RKO (cell line): Measurements from ENCODE around the gene HIGD1C.
"Not testable (repeated sequence)": the region's sequence is repeated elsewhere in the genome, so short reads cannot be mapped to it uniquely, and the experiment has no call there.

ENCODE experiments used
- DNase-seq: peaks from one replicate; pipeline ENCODE4 v3.0.0-alpha.2; 2016; ENCODE audit warnings: low spot score

HIGD1C gene

DNA sequence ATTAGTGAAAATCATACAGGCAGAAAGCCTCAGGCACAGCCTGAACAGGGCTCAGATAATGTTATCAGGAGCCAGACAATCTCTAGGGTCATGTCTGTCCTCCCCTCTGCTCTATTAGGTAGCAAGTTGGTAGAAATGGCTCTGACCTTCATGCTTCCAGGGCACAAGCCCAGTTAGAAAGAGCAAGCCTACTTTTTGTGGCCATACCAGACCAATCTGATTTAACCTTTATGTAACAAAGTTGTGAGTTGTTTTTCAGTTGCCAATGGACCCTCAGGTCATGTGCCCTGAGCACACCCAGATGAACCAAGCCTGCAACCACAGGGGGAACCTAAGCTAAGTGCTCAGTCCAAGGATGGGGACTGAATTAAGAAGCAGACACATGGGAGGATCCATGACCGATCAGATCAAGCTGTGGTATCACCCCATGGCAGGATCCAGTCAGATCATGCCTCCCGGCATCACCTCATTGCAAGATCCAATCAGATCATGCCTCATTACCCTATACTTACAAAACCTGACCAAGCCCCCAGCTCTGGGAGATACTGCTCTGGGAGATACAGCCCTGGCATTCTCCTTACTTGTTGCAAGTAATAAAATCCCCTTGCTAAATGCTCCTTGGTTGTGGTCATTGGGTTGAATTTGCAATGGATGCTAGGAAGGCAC, 18.8 kb upstream of the HIGD1C start:
- no peak for DNase-seq

DNA sequence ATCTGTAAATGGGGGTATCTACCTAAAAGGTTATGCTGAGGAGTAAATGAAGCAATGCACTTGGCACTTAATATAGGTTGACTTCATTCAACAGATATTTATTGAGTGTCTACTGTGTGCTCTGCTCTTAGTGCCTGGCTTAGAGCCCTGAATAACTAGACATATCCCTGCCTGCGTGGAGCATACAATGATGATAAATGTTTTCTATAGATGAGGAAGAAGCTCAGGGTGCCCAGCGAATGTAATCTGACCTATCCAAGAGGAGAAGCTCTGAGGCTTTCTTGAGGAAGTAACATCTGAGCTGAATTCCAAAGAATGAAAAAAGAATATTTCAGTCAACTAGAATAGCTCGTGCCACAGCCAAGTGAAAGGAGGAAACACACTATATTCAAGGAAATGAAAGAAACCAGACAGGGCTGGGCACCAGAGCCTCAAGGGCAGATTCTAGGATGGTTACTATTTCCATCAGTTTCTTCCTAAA, 17.9 kb upstream of the HIGD1C start:
- no peak for DNase-seq

DNA sequence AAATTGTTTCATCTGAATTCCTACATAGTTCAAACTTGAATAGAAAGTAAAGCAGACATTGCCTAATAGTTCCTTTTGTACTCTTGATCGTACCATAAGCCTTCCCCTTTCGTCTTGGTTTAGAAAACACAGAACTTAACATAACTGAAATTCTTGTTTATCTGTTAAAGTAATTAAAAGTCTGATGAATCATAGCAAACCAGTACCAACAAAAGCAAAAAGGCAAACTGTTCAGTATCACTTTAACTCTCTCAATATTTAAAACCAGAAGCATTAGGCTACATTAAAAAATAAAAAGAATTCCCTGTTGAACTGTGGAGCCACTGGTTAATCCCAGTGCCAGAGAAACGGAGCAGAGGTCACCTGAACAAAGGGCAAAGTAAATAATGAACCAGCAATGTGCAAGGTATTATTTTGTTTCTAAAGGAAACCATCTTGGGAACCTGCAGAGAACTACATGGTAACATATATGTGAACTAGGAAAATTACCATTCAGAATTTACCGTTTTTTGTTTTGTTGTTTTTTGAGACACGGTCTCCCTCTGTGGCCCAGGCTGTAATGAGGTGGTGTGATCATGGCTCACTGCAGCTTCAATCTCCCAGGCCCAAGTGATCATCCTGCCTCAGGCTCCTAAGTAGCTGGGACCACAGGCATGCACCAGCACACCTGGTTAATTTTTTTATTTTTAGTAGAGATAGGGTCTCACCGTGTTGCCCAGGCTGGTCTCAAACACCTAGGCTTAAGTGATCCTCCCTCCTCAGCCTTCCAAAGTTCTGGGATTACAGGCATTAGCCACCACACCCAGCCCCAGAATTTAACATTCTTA, 17.1 kb upstream of the HIGD1C start:
- DNase-seq, result no peak

DNA sequence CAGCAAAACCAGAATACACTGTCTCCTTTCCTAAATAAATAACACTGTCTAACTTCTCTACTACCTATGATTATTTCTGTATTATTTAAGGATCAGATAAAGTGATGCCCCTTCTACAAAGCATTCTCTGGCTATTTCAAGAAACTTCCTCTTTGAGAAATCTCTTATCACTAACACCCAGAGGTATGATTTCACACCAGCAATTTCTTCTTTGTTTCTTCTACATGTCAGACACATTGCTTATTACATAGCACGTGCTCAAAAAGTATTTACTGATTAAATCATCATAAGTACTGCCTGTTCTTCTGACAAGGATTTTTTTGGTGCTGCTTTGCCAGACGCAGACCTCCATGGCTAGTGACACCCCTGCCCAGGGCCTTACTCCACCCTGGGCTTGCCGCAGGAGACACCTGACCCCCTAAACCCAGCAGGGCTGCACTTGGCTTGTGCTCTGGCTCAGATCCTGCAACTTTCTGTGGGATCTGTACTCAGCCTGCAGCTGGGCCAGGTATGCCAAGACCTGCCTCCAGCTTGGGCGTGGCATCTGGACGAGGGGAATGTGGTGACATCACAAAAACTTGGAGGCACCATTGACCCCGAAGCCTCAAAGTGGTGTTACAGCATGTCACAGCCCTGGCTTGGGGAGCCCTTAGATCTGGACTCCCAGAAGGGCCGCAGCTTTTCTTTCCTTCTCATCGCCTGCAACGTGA, 15.4 kb upstream of the HIGD1C start:
- DNase-seq, result no peak

DNA sequence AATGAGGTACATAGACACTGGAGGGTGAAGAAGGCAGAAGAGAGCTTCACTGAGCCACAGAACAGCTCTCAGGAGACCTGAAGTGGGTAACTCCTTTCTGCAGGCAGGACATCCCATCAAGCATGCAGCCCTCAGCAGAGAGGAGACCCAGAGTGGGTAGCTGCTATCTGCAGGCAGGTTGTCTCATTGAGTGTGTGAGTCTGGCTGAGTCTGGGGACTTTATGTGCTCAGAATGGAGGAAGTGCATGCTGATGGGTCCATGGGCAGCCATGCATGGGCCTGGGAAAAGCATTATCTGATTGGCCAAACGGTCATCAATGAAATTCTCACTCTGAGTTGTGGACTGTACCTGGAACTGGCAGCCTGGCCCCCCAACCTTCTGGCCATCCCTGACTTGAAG, 14.7 kb upstream of the HIGD1C start:
- no peak for DNase-seq

GRCh38 chr12:50947933-50948626, 4.3 kb upstream of the HIGD1C start:
- no peak for DNase-seq

DNA sequence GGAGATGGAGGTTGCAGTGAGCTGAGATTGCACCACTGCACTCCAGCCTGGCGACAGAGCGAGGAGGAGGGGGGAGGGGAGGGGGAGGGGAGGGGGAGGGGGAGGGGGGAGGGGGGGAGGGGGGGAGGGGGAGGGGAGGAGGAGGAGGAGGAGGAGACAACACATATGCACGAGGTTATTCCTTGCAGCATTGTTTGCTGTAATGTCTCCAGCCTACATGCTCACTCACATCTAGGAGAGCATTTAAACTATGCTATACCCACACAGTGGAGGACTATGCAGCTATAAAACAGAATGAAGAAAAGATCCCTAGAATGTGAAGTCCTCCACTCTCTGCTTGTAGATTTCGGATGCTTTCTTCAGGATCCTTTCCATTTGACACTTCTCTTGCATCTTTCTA, 3.5 kb upstream of the HIGD1C start:
- DNase-seq, result no peak

DNA sequence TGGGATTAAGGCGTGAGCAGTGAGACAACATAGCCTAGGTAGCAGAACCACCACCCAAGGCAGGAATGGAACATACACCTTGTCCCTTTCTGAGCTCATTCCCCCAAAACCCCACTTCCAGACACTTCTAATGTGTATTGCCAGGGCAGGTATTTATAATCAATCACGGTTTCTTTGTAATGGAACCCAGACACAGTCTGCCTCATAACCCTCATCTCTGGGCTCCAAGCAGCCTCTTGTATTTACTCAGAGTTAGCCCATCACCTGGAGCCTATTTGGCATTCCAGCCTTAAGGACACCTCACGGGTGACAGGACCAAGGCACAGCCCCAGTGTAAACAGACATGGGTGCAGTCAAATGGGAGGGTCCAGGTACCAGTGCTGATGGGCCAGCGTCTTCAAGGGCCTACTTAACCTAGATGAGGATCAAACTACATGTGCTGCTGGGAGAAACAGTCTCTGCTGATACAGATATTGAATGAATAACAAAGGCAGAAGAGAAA, 2.5 kb upstream of the HIGD1C start:
- no peak for DNase-seq

DNA sequence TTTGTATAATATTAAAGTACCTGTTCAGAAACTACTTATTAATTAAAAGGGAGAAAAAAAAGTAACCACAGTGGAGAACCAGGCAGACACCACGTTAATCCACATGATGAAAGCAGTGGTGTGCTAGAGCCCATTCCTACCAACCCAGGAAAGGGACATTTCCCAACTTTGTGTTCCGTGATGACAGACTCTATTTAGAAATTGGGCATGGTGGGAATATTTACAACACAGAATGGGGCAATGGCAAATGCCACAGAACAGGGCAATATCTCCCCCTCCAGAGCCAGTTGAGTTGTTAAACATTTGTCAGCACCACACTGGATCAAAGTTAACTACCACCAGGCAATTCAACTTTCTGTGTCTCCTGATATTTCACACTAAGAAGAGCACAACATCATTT, 1.2 kb upstream of the HIGD1C start:
- no peak for DNase-seq

DNA sequence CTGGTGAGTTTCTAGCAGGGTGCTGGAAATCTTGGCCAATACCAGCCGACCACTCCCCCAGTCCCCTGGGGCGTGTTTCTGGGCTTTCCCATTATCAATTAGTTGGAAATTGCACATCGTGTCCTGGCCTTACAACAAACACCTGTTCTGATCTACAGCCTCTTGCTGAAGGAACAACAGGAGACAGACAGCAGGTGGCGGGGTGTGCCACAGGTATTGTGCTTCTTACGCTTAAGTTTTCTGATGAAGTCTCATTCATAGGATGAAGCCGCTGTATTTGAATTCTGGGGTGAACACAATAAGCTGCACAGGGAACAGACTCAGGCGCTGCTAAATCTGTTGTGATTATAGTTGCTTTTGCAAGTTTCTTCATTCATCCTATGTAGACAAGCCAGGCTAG, 703 bp downstream of the HIGD1C start:
- DNase-seq, result no peak

GRCh38 chr12:50954789-50955188, 2.4 kb downstream of the HIGD1C start:
- DNase-seq, result not testable (repeated sequence)

- no peak for DNase-seq
These were observed 2.9 kb downstream of the HIGD1C start for GRCh38 chr12:50955288-50955687.

GRCh38 chr12:50955697-50956096, 3.4 kb downstream of the HIGD1C start:
- DNase-seq, result no peak

- no peak for DNase-seq
These were observed 7.8 kb downstream of the HIGD1C start for GRCh38 chr12:50960130-50960529.

DNA sequence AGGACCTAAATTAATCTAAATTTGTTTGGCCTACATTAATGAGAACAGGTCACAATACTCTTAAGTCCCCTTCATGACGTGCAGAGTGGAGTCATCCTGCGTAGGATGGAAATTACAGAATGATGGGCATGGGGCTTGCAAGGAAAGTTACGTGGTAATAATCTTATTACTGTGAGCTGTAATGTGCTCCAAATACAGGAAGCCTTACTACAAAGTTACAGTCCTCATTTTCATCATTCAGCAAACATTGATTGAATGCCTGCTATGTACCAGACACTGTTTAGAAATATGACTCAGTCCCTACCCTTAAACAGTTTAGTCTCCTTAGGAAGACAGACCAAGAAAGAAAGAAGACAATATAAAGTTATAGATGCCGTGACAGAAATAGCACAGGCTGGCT, 9.4 kb downstream of the HIGD1C start:
- DNase-seq, result no peak

DNA sequence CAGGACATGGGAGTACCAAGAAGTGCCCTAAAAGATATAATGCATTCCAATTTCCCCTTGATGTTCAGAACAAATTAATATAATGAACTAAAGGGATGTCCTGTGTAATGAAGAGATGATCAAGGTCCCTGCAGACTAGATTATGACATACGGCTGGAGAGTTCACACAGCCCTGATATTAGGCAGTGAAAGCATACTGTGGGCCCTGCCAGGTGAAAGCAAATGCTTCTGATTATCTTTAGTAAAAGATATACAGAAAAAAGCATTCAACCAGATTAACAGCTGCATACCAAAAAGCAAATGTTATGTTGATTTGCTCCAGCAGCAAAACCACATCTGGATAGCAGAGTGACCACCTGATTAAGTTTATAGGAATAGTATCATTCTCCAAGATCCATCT, 12.1 kb downstream of the HIGD1C start:
- DNase-seq, result no peak

GRCh38 chr12:50971946-50972345, 19.6 kb downstream of the HIGD1C start:
- no peak for DNase-seq

DNA sequence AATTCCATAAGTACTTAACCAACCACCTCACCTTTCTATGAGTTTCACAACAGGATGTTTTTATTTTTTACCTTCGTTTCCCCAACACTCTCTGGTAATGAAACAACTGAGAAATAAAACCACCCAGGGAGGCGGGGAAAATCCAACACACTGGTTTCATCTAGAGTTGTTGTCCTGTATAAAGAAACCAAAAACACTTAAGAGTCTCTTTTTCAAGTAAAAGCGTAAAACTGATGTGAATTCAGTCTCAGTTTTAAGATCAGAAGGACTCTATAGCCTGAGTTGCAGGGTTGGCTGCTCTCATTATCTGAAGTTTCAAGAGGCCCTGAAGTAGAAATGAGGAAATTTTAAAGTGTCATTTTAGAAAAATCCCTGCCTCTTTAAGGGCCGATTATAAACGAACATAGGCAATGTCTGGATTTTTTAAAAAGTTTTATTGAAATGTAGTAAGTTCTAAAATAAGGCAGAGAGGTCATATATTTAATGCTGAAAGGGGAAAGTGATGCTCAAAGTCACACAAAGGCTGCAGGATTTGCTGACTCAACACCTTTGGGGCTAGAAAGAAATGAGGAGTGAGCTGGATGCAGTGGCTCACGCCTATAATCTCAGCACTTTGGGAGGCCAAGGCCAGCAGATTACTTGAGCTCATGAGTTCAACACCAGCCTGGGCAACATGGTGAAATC, 27.2 kb downstream of the HIGD1C start:
- no peak for DNase-seq

DNA sequence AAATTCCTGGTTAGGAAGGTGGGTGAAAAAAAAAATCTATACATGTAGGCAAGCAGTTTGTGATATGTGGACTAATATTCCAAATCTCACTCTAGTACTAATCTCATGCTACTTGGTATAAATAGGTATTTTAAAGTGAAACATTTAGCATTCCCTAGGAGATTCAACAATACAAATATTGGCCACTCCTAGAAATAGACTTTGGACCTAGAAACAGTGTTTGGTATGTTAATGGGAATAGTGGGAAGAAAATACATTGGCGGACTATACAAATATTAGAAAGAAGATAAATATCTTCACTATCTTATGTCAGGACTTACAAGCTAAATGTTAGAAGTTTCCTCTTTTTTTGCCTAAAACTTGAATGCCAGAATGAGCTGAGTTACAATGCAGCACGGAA, 28.2 kb downstream of the HIGD1C start:
- DNase-seq, result no peak

DNA sequence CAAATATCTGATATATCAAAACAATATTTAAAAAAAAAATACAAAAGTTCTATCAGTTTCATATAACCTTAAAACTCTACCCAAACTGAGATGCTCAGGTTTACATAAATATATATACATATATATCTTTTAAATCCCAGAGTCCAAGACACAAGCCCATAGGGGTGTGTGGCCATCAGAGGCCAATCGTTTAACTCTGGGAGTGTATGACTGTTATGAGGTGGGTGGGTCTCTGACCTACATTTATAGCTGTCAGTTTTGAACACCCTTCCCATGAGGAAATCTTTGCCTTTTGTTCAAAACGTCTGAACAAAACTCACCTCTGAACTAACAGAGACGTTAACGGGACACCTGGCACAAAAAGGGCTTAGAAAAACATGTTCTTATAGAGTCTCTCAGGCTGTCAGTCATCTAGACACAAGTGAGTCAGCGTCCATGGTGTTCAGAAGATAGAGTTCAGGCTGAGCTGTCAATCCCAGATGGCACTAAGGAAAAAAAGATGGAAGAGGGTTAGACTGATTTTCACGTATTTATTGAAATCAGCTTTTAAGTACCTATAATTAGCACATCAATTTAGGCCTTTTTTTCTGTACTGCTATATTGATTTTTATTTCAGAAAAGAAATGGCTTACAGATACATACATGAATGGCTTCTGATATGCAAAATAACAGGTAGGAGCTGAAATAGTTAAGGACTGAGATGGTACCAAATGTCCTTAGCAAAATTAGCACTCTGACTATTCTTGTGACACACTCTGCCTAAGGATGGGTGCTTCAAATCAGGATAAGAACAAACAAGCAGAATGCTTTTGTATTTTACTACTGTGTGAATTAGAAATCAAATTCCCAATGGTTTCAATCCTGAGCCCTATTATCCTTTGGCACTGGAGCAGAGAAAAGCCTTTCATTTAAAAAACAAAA, 29.2 kb downstream of the HIGD1C start:
- peak; percentile 30 for DNase-seq
